AG04449 (cell line): ENCODE measurements around the gene HMX1.

ENCODE experiments used
- CTCF ChIA-PET: fragments of 350-600 bp; formaldehyde crosslinking; extraction: SDS; loops from one replicate; lab custom pipeline; 2021; ENCODE audit warnings: antibody characterized with exemption; lab: Yijun Ruan, JAX
- POLR2A ChIA-PET: fragments of 400-600, 350-600 bp; formaldehyde crosslinking; extraction: SDS; loops from one replicate; lab custom pipeline; 2020; ENCODE audit warnings: antibody characterized with exemption, inconsistent platforms; lab: Yijun Ruan, JAX
- DNase-seq: peaks from one replicate; pipeline ENCODE4 v3.0.0-alpha.2; 2010; ENCODE audit warnings: low read depth, low spot score
- H3K4me3 ChIP-seq: 2 replicates; pipeline ENCODE4 v1.5.1; 2011; ENCODE audit warnings: low read depth, mild to moderate bottlenecking, control low read depth, low read length
- TF ChIP-seq, protein P1 (sequence below): IDR thresholded peaks from one replicate; pipeline ENCODE4 v1.5.1; 2011; ENCODE audit warnings: mild to moderate bottlenecking, moderate library complexity, low read length, control low read depth, inconsistent platforms; ENCODE audit not compliant: insufficient read depth; ENCODE audit errors: missing control alignments

Gene HMX1

DNA sequence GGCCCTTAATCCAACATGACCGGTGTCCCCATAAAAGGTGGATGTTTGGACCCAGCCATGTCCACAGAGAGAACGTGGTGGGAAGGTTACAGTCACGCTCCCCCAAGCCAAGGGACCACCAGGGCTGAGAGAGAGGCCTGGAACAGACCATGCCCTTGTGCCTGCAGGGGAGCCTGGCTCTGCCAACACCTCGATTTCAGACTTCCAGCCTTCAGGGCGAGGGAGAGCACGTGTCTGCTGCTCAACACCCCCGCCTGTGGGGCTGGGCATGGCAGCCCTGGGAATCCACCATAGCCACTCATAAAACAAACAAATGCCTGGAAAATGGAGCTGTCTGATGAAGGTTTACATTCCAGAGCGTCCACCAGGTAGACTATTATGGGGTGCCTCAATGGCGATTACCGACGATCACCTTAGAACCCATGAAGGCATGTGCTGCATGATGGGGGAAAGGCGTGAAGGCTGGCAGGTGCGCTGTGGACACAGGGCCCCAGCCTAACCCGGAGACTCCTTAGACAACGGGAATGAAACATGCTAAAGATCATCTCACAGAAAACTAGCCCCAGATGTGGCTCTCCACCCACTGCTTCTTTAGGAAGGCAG lies 42.3 kb upstream of the HMX1 start:
- TF ChIP-seq, protein P1, sequence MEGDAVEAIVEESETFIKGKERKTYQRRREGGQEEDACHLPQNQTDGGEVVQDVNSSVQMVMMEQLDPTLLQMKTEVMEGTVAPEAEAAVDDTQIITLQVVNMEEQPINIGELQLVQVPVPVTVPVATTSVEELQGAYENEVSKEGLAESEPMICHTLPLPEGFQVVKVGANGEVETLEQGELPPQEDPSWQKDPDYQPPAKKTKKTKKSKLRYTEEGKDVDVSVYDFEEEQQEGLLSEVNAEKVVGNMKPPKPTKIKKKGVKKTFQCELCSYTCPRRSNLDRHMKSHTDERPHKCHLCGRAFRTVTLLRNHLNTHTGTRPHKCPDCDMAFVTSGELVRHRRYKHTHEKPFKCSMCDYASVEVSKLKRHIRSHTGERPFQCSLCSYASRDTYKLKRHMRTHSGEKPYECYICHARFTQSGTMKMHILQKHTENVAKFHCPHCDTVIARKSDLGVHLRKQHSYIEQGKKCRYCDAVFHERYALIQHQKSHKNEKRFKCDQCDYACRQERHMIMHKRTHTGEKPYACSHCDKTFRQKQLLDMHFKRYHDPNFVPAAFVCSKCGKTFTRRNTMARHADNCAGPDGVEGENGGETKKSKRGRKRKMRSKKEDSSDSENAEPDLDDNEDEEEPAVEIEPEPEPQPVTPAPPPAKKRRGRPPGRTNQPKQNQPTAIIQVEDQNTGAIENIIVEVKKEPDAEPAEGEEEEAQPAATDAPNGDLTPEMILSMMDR = no peak
- DNase-seq = no peak
- CTCF ChIA-PET = interaction anchor here (1.0 kb wide), 1 partner anchor 307 kb away, joined by 3 read pairs; no protein-coding TSS in a partner anchor
- no peak overlapping the region for H3K4me3 ChIP-seq
- POLR2A ChIA-PET = no interaction called here

DNA sequence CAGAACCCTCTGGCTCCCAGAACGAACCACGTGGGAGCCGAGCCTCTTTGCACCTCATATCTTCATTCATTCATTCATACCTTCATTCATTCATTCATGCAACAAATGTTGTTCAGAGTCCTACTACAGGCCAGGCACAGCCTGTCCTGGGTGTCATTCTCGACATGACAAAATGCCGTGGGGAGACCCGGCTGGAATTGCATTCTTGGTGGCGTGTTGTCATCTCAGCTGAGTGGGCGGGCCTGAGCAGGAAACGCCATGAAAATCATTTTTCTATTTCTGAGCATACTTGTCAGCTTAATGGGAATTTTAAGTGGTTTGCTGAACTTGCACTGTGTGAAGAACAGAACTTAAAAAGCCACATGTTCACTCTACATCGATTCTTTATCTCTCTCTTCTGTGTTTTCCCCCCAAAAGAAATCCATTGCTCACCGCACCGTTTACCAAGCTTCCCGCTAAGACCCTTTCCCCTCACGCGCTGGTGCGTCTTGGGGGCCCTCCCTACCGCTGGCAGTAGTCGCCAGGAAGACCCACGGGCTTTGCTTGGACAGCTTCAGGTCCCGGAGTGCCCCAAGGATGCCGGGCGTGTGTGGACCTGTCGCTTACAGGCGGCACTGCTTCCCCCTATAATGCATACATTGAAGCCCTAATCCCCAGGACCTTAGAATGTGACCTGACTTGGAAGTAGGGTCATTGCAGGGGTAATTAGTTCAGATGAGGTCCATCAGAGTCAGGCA lies 41.6 kb upstream of the HMX1 start:
- TF ChIP-seq, protein P1 = no peak
- ChIA-PET CTCF (no interaction called here), POLR2A (no interaction called here)
- DNase-seq = no peak
- H3K4me3 ChIP-seq = no peak overlapping the region

DNA sequence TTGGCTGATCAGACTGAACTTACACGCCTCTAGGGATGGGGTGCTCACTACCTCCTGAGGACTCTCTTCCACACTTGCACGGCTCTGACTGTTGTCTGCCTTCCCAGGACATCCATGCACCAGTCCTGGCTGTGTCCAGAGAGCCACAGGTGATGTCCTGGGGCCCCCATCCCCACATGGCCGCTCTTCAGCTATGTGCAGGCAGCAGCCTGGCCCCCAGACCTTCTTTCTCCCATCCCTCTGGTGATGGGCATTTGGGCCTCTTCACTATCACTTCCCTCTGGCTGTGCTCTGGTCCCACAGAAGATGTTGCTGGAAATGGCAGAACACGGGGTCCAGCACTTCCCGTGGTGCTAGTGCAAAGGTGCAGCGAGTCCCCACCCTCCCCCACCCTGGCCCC lies 40.9 kb upstream of the HMX1 start:
- no peak for DNase-seq
- TF ChIP-seq, protein P1 = no peak
- POLR2A ChIA-PET = no interaction called here
- no peak overlapping the region for H3K4me3 ChIP-seq
- CTCF ChIA-PET = no interaction called here

DNA sequence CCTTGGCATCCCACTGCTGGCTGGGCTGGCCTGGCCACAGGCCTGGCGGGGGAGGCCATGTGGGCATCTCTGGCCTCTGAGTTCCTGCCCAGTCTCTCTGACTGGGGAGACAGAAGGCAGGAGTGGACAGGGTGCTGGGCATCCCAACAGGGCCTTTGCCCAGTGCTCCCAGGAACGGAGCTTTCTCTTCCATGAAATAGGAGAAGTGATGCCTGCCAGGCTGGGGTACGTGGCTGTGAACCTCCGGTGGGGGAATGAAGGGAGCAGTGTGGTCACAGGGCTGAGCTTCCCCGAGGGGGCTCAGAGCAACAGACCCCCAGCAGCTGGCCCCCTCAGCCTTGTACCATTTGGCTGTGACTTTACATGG lies 40.4 kb upstream of the HMX1 start:
- H3K4me3 ChIP-seq = no peak overlapping the region
- TF ChIP-seq, protein P1 = no peak
- POLR2A ChIA-PET = no interaction called here
- CTCF ChIA-PET = no interaction called here
- DNase-seq = no peak

DNA sequence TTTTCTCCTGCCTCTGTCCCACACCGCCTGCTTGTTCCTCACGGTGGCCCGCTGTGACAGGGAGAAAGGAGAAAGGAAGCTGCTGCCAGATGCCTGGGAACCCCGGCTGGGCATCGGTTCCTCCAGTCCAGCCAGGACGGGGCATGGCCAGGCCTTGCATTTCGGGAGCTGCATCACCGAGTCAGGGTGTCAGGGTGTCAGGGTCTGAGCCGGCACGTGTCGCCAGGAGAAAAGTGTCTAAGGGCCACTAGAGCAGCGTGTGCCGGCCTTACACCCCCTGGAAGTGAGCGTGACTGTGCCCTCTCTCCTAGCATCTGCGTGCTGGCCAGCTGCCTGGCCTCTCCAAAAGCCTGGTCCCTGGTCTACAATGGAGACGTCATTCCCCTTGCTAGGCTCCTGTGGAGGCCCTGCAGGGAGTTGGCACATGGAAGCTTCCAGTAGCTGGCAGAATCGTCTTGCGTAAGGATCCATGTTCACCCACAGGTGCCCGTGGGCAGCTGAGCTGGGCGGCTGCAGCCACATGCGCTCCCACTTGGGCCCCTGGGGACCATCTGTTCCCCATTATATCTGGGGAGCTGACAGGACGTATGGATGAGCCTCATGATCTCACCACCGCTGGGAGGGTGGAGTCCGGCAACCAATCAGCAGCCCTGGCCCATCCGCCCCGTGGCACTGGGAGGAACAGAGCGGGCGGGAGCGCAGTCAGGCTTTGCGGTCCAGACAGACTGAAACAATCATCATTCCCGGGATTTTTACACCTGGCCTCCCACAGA lies 39.9 kb upstream of the HMX1 start:
- H3K4me3 ChIP-seq = no peak overlapping the region
- ChIA-PET POLR2A (no interaction called here), CTCF (no interaction called here)
- TF ChIP-seq, protein P1 = no peak
- DNase-seq = no peak

DNA sequence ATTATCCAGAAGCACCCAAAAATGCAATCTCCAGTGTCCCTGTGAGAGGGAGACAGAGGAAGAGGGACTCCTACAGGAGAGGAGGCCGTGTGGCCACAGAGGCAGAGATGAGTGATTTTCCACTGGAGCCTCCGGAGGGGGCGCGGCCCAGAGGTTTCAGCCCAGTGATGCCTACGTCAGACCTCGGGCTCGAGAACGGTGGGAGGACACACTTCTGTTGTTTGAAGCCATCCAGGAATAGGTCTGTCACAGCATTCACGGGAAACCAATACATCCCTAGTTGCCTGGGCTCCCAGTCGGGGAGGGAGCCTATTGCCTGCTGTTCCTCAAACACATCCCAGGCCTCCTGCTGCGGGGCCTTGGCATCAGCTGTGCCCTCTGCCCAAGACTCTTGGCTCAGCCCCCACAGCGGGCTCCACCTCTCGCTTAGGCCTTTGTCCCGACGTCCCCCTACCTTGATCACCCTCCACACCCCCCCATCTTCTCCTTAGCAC lies 39.2 kb upstream of the HMX1 start:
- no peak for DNase-seq
- ChIA-PET CTCF (no interaction called here), POLR2A (no interaction called here)
- TF ChIP-seq, protein P1 = no peak
- no peak overlapping the region for H3K4me3 ChIP-seq
